Cardiac fibroblast (primary cell): ENCODE data around the gene IMMT.
A peak's percentile ranks its signal among the peaks of the same experiment; 100 is the strongest.

ENCODE experiments used
- DNase-seq, 2 donors: peaks; one replicate each; pipeline versions ENCODE4 v3.0.0 to v3.0.0-alpha.2; 2010; ENCODE audit warnings: low read depth in 2 of 2
- H3K4me3 ChIP-seq, 2 donors: replicated peaks in 1 of 2; 1 replicate in 1 of 2; 2 replicates in 1 of 2; pipeline ENCODE4 v1.5.1; 2011; ENCODE audit warnings: low read depth in 2 of 2, low read length in 2 of 2, mild to moderate bottlenecking in 2 of 2, moderate library complexity in 1 of 2
- TF ChIP-seq, protein P1 (sequence below): IDR thresholded peaks from one replicate; pipeline ENCODE4 v1.5.1; 2011; ENCODE audit warnings: low read depth, mild to moderate bottlenecking, low read length, inconsistent platforms

Gene IMMT

GRCh38 chr2:86221066-86221684, 25.9 kb upstream of the IMMT start:
- peak; percentile 74 to 82 for DNase-seq
- H3K4me3 ChIP-seq = no peak overlapping the region
- TF ChIP-seq, protein P1, sequence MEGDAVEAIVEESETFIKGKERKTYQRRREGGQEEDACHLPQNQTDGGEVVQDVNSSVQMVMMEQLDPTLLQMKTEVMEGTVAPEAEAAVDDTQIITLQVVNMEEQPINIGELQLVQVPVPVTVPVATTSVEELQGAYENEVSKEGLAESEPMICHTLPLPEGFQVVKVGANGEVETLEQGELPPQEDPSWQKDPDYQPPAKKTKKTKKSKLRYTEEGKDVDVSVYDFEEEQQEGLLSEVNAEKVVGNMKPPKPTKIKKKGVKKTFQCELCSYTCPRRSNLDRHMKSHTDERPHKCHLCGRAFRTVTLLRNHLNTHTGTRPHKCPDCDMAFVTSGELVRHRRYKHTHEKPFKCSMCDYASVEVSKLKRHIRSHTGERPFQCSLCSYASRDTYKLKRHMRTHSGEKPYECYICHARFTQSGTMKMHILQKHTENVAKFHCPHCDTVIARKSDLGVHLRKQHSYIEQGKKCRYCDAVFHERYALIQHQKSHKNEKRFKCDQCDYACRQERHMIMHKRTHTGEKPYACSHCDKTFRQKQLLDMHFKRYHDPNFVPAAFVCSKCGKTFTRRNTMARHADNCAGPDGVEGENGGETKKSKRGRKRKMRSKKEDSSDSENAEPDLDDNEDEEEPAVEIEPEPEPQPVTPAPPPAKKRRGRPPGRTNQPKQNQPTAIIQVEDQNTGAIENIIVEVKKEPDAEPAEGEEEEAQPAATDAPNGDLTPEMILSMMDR = peak; percentile 96

- TF ChIP-seq, protein P1 = no peak
Measured at GRCh38 chr2:86219896-86220295, 24.6 kb upstream of the IMMT start.

DNA sequence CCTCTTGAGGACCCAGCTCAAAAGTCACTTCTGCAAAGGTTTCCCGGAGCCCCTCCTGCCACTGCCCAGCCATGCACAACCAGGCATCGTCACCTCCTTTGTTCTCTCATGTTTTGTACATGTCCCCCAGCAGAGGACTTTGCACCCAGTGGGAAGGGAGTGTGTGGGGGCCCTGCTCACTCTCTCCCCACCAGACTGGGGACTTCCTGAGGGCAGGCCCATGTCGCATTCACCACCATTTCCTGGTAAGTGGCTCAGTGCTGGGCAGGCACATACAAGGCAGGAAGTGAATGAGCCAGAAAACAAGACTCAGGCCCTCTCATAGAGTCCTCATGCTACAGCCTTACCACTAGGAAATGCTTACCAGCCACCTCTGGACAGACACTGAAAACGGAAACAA, 22.9 kb upstream of the IMMT start:
- TF ChIP-seq, protein P1 = no peak
- H3K4me3 ChIP-seq = no peak overlapping the region
- DNase-seq = no peak

More at GRCh38 chr2:86219896-86220295, 24.6 kb upstream of the IMMT start:
- H3K4me3 ChIP-seq = no peak overlapping the region
- no peak for DNase-seq

DNA sequence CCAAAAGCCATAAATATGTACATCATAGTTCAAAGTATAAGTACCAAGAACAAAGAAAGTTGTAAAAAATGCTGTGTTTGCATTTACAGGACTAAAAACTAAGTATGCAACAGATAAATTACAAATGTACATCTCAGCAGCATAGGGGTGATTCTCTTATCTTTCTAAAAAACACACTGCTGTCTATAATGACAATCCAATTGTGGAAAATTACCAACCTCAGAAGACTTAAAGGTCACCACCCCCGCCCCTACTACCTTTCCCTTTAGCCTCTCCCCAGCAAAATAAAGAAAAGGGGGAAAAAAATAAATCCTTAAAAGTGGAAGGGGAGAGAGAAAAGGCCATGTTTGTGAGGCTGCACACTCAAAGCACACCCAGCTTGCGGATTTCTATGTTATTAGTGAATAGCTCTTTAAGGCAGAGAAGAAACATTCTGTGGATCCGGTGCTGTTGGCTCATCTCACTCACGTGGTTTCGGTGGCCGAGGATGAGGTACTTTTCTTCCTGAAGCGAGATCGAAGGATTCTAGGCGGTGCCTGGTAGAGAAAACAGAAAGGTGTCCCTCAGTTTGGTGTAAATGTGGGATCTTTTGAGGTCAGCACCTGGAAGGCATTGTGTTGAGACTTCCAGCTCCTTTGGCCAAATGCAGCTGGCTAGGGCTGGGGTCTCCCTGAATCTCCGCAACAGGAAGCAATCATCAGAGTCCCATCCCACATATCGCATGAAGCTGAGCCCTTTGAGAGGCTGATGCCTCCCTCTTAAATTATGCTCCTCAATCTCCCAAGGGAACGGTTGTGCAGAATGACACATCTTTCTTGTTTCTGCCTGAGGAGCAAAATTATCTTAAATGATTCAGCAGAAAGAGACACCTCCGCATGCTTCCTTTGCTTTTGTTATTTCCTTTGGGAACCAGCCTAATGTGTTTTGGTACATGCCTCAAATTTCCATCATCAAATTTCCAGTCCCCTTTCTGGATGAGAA, 21.6 kb upstream of the IMMT start:
- peak overlapping the region in 1 of 2 donors; percentile 41 for H3K4me3 ChIP-seq
- TF ChIP-seq, protein P1 = no peak
- peak; percentile 43 to 83 for DNase-seq

GRCh38 chr2:86214503-86214832, 19.2 kb upstream of the IMMT start:
- DNase-seq = no peak
- TF ChIP-seq, protein P1 = no peak
- H3K4me3 ChIP-seq = no peak overlapping the region

DNA sequence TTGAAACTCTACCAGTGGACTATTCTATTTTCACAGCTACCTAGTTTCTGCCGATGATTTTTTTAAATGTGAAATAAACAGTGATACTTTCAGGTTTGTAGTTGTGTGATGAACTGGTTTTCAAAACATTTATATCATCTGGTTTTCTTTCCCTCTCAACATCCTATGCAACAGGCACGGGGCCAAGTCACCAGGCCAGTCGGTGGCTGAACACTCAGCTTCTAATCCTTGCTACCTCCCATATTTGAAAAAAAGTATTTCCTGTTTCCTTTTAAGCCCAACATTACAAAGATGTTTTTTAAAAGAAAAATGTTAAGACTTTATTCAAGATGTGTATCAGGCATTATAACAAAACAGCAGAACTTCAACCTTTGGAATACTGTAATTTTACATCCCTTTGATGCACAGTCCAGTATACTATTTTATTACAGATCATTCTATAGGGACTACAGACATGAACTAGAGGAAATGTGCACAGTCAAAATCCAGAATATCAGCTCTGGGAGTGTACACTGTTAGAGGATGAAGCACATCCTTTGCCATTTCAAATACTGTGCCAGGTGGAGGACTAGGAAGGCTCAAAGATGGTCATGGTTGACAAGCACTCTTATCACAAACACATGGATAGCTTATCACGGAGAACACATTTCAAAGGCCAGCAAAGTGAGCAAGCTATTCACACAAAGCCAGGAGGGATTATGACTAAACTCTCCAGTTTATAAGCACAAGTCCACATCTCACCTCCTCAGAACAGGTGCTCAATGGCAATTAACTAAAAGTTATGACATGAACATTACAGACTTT, 18.6 kb upstream of the IMMT start:
- DNase-seq = peak; percentile 38 to 40
- no peak overlapping the region for H3K4me3 ChIP-seq
- TF ChIP-seq, protein P1 = no peak
